Colonic mucosa (tissue), 4 donors: ENCODE data around the gene PIGH. TPM values are rescaled to one million over a fixed set of nuclear protein-coding genes. Genes with fewer than 3 reads are reported as not detected.

ENCODE experiments used
- DNase-seq: peaks from one replicate; pipeline ENCODE4 v3.0.0-alpha.2; 2020
- H3K27ac ChIP-seq: fragments of 200-600 bp; one replicate; pipeline ENCODE4 v1.8.0; 2021
- H3K27me3 ChIP-seq: fragments of 200-600 bp; one replicate; pipeline ENCODE4 v1.8.0; 2021
- H3K36me3 ChIP-seq: fragments of 200-600 bp; one replicate; pipeline ENCODE4 v1.8.0; 2021
- H3K4me1 ChIP-seq: fragments of 200-600 bp; one replicate; pipeline ENCODE4 v1.8.0; 2021; ENCODE audit warnings: mild to moderate bottlenecking
- H3K4me3 ChIP-seq: fragments of 200-600 bp; one replicate; pipeline ENCODE4 v1.8.0; 2021
- H3K9ac ChIP-seq, 2 donors: one replicate each; pipeline ENCODE4 v1.7.0; 2013; ENCODE audit warnings: control low read depth in 2 of 2, low read depth in 2 of 2, low read length in 2 of 2
- H3K9me3 ChIP-seq: fragments of 200-600 bp; one replicate; pipeline ENCODE4 v1.8.0; 2021
- CTCF ChIP-seq: fragments of 200-600 bp; IDR thresholded peaks from one replicate; pipeline ENCODE4 v1.8.0; 2022; ENCODE audit warnings: antibody characterized with exemption, mild to moderate bottlenecking
- intact Hi-C: fragments of 100-400 bp; cut with DNase I; formaldehyde crosslinking; loops from one replicate; pipeline ENCODE4 v1.14.1; 2022
- total RNA-seq, 2 donors: library from RNA; stranded (reverse); fragmentation: NEBNext Ultra II Directional in 1 of 2; extraction: Animal tissue kit (Norgen Biotek cat#: 25700) in 1 of 2; gene quantifications; one replicate each; pipeline ENCODE4 v1.2.1, GENCODE V29; 2021
- donor health status: healthy.
- donor health status: DM: no; HTN: no; CAD: no.
- donor health status: DM: no; HTN: no; CAD: no.

The PIGH gene
- total RNA-seq, 2 donors from 2014 or later = 16.3 to 17.1 TPM

GRCh38 chr14:67577181-67577808 is 22.8 kb downstream of the PIGH start:
- no peak for TF ChIP-seq CTCF
- H3K27me3 ChIP-seq = no peaks in the 10 kb centered on the region
- intact Hi-C loops = no loop called here
- no peaks in the 10 kb centered on the region for H3K9me3 ChIP-seq
- DNase-seq = no peak
- no peaks in the 10 kb centered on the region for H3K36me3 ChIP-seq
- no peak overlapping the region for H3K4me3 ChIP-seq
- no peak overlapping the region for H3K27ac ChIP-seq
- H3K9ac ChIP-seq = no peak overlapping the region
- no peaks in the 10 kb centered on the region for H3K4me1 ChIP-seq

DNA sequence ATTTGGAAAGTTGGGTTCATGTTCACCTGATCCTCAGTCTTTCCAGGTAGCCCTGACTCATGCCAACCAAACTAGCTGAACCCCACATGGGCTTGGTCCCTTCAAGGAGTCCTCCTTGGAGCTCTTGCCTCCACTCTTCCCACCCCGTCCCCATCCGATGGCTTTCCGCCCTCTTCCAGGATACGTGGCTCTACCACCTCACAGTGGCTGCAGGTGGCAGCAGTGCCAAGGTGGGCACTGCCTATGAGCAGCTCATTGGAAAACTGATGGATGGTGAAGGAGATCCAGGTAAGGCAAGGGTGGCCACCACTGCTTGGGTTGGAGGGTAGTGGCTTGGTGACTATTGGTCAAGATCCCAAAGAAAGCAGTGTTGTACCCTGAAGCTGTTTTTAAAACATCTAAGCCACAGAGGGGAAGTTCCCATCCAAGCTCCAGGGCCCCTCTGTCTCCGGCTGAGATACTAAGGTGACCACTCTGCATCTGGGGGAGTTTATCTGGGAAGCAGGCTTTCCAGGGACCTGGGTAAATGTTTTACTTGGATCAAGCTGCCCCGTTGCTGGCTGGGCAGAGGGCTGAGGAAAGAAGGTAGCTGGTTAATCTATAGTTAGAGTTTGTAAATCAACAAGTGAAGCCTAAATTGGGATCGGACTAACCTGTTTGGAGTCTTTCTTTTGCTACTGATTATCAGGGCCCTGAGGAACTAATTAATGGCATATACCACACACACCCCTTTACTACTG is 23.7 kb downstream of the PIGH start:
- H3K36me3 ChIP-seq = no peaks in the 10 kb centered on the region
- H3K4me1 ChIP-seq = no peaks in the 10 kb centered on the region
- intact Hi-C loops = no loop called here
- no peaks in the 10 kb centered on the region for H3K9me3 ChIP-seq
- no peak for TF ChIP-seq CTCF
- no peak for DNase-seq
- H3K9ac ChIP-seq = no peak overlapping the region
- no peak overlapping the region for H3K4me3 ChIP-seq
- no peak overlapping the region for H3K27ac ChIP-seq
- no peaks in the 10 kb centered on the region for H3K27me3 ChIP-seq

DNA sequence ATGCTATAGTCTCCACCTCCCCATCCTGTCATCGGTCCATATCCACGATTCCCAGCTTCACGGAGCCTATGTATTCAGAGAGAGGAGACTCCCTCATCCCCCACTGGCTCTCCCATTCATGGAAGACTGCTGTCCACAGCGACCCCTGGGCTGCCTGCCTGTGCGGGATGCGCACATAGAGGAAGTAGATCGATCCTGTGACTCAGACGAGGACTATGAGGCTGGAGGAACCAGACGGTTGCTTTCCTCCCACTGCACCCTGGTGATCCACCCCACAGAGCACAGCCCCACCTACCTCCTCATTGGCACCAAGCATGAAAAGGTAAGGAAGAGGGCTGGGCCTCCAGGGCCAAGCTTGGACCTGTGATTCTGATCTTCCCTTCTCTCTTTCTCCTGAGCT is 24.4 kb downstream of the PIGH start:
- no peaks in the 10 kb centered on the region for H3K27me3 ChIP-seq
- H3K36me3 ChIP-seq = no peaks in the 10 kb centered on the region
- H3K4me3 ChIP-seq = no peak overlapping the region
- H3K9ac ChIP-seq = no peak overlapping the region
- no peak overlapping the region for H3K27ac ChIP-seq
- no peaks in the 10 kb centered on the region for H3K9me3 ChIP-seq
- DNase-seq = no peak
- intact Hi-C loops = no loop called here
- TF ChIP-seq CTCF = no peak
- no peaks in the 10 kb centered on the region for H3K4me1 ChIP-seq

GRCh38 chr14:67574806-67575205 is 25.3 kb downstream of the PIGH start:
- H3K4me3 ChIP-seq = no peak overlapping the region
- intact Hi-C loops = loop anchor here (5.0 kb wide), 1 partner anchor 148 kb away; no protein-coding TSS in a partner anchor
- H3K27ac ChIP-seq = no peak overlapping the region
- no peaks in the 10 kb centered on the region for H3K9me3 ChIP-seq
- TF ChIP-seq CTCF = no peak
- no peaks in the 10 kb centered on the region for H3K27me3 ChIP-seq
- no peak overlapping the region for H3K9ac ChIP-seq
- no peaks in the 10 kb centered on the region for H3K36me3 ChIP-seq
- no peaks in the 10 kb centered on the region for H3K4me1 ChIP-seq
- no peak for DNase-seq

DNA sequence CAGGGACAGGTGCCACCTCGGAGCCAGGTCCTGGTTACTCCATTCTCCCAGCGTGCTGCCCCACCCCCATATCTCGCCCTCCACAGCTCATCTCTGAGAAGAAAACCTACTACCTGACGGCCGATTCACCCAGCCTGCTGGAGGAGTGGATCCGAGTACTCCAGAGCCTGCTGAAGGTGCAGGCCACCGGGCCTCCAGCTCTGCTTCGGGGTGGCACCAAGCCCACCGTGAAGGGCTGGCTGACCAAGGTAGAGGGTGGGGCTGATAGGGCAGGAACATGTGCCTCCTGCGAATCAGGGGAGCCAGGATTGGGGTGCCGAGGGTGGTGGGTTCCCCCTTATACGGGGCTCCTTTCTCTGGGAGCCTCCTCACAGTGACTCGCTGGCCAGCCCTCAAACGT is 25.9 kb downstream of the PIGH start:
- no peak overlapping the region for H3K27ac ChIP-seq
- no peaks in the 10 kb centered on the region for H3K27me3 ChIP-seq
- no peaks in the 10 kb centered on the region for H3K36me3 ChIP-seq
- H3K4me3 ChIP-seq = no peak overlapping the region
- no peak for DNase-seq
- no peaks in the 10 kb centered on the region for H3K9me3 ChIP-seq
- H3K4me1 ChIP-seq = no peaks in the 10 kb centered on the region
- intact Hi-C loops = loop anchor here (5.0 kb wide), 1 partner anchor 147 kb away; no protein-coding TSS in a partner anchor
- H3K9ac ChIP-seq = no peak overlapping the region
- TF ChIP-seq CTCF = no peak
